ENCODE data around the gene ANAPC1. TPM values are rescaled to one million over a fixed set of nuclear protein-coding genes. Genes with fewer than 3 reads are reported as not detected.
"Not testable (repeated sequence)": the region's sequence is repeated elsewhere in the genome, so short reads cannot be mapped to it uniquely, and the experiment has no call there.

The ANAPC1 gene
- total RNA-seq, 4 donors from 2014 or later: 28.9 to 57.1 (median 40.0) TPM

DNA sequence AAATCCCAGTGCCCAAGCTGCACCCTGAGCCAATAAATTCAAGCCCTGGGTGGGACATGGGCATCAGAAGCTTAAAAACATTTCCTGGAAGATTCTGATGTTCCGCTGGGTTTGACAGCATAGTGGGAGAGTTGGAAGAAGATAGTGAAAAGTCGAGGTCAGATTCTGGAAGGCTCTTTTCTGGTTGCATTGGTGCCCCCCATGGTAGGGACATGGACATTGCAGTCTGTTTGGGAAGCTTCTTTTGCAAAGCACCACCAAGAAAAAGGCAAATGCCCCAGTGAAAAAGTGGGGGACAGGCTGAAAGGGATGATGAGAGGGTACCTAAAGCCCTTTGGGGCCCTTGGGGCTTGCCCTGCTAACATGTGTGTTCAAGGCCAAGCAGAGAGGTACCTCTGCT, 35.4 kb upstream of the ANAPC1 start:
- no peak overlapping the region for H3K27ac ChIP-seq
- no peak overlapping the region for H3K4me3 ChIP-seq
- no peaks in the 10 kb centered on the region for H3K9me3 ChIP-seq
- peaks cover 0 to 15% (median 0%) of the 10 kb centered on the region in 3 donors for H3K4me1 ChIP-seq
- no peak for ATAC-seq
- TF ChIP-seq POLR2AphosphoS5 (IDR thresholded peaks at IDR 0.05) (no peak), POLR2A (IDR thresholded peaks at IDR 0.05) (no peak), EP300 (IDR thresholded peaks at IDR 0.05) (no peak)
- TF ChIP-seq, protein P1, sequence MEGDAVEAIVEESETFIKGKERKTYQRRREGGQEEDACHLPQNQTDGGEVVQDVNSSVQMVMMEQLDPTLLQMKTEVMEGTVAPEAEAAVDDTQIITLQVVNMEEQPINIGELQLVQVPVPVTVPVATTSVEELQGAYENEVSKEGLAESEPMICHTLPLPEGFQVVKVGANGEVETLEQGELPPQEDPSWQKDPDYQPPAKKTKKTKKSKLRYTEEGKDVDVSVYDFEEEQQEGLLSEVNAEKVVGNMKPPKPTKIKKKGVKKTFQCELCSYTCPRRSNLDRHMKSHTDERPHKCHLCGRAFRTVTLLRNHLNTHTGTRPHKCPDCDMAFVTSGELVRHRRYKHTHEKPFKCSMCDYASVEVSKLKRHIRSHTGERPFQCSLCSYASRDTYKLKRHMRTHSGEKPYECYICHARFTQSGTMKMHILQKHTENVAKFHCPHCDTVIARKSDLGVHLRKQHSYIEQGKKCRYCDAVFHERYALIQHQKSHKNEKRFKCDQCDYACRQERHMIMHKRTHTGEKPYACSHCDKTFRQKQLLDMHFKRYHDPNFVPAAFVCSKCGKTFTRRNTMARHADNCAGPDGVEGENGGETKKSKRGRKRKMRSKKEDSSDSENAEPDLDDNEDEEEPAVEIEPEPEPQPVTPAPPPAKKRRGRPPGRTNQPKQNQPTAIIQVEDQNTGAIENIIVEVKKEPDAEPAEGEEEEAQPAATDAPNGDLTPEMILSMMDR (IDR thresholded peaks at IDR 0.05): no peak
- H3K27me3 ChIP-seq: no peaks in the 10 kb centered on the region
- peaks cover 0 to 26% of the 10 kb centered on the region in 2 donors for H3K36me3 ChIP-seq
- WGBS, 2 donors (ENCODE audit: low coverage in 1 of 2): 47% methylated on average over 2 of the region's 2 CpGs; no CpG with 5 or more reads in 1 of the 2 donors

DNA sequence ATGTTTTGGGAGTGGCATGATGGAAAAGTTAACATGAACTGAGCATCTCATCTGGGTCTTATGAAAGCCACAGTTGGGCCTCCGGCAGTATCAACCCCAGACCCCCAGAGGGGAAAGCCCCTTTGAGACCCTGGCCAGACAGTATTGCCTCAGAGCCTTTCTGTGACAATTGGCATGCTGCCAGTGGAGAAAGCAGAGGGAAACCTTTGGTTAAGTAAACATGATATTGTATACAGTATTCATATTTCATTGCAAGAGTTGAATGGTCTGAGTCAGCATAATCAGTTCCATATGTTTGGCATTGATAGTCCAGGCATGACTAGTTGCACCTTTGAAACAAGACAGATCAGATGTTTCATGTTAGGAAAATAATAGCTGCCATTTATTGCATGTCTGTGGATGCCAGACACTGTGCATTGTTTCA, 34.4 kb upstream of the ANAPC1 start:
- WGBS, 2 donors (ENCODE audit: low coverage in 1 of 2): no CpG with 5 or more reads among the region's 1 CpG
- no peak for TF ChIP-seq POLR2AphosphoS5 (IDR thresholded peaks at IDR 0.05)
- TF ChIP-seq EP300 (IDR thresholded peaks at IDR 0.05): no peak
- no peaks in the 10 kb centered on the region for H3K9me3 ChIP-seq
- peaks cover 0 to 24% of the 10 kb centered on the region in 2 donors for H3K36me3 ChIP-seq
- H3K4me1 ChIP-seq: peaks cover 0 to 15% (median 0%) of the 10 kb centered on the region in 3 donors
- H3K27ac ChIP-seq: no peak overlapping the region
- H3K27me3 ChIP-seq: no peaks in the 10 kb centered on the region
- no peak overlapping the region for H3K4me3 ChIP-seq
- ATAC-seq: no peak

DNA sequence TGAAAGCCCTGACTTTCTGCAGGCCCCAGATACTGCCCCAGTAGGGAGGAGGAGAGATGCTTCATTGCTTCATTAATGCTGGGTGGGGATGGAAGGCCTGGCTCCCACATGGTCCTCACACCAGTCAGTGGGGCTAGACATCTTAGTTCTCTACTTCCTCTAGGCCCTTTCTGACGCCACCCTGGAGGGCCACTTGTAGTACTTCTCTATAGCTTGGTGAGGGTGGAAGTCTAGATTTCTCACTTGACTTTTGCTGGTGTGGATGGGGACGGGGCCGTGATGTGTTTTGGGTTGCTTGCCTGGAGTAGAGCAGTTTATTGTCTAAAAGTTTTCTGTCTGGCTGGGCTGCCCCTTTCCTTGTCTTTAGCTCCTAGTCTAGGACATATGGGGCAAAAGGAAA, 33.1 kb upstream of the ANAPC1 start:
- peaks cover 0 to 11% of the 10 kb centered on the region in 2 donors for H3K36me3 ChIP-seq
- H3K27me3 ChIP-seq: no peaks in the 10 kb centered on the region
- H3K4me3 ChIP-seq: no peak overlapping the region
- H3K4me1 ChIP-seq: peaks cover 0 to 15% (median 0%) of the 10 kb centered on the region in 3 donors
- TF ChIP-seq POLR2A (IDR thresholded peaks at IDR 0.05) (no peak), POLR2AphosphoS5 (IDR thresholded peaks at IDR 0.05) (no peak), EP300 (IDR thresholded peaks at IDR 0.05) (no peak)
- TF ChIP-seq, protein P1 (IDR thresholded peaks at IDR 0.05): no peak
- ATAC-seq: no peak
- H3K27ac ChIP-seq: no peak overlapping the region
- no peaks in the 10 kb centered on the region for H3K9me3 ChIP-seq
- 67 to 100% methylated on average over 3 of the region's 3 CpGs for WGBS, 2 donors (ENCODE audit: low coverage in 1 of 2)

DNA sequence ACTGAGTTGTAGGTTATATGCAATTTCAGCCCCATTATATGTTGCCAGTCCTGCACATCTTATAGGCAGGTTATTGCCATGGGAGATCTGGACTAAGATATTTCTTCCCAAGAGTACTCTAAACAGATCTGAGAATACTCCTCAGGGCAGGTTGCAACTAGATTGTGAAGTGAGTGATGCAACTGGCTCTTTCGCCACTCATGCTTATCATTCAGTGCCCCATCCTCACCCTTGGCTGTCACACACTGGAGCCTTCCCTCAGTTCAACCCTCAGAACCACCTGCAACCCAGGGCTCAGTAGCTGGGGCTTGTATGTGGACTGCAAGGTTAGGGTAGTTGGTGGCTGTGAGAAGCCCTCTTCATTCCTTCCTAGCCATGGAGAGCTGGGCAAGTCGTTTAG, 28.6 kb upstream of the ANAPC1 start:
- WGBS, 2 donors (ENCODE audit: low coverage in 1 of 2): 100% methylated on average over 1 of the region's 2 CpGs
- no peaks in the 10 kb centered on the region for H3K9me3 ChIP-seq
- ATAC-seq: no peak
- H3K27me3 ChIP-seq: no peaks in the 10 kb centered on the region
- peaks cover 0 to 11% of the 10 kb centered on the region in 2 donors for H3K36me3 ChIP-seq
- no peak for TF ChIP-seq POLR2AphosphoS5 (IDR thresholded peaks at IDR 0.05)
- TF ChIP-seq, protein P1 (IDR thresholded peaks at IDR 0.05): no peak
- no peak for TF ChIP-seq EP300 (IDR thresholded peaks at IDR 0.05)
- TF ChIP-seq POLR2A (IDR thresholded peaks at IDR 0.05): no peak
- peaks cover 0 to 39% (median 4%) of the 10 kb centered on the region in 3 donors for H3K4me1 ChIP-seq
- no peak overlapping the region for H3K4me3 ChIP-seq
- H3K27ac ChIP-seq: no peak overlapping the region

DNA sequence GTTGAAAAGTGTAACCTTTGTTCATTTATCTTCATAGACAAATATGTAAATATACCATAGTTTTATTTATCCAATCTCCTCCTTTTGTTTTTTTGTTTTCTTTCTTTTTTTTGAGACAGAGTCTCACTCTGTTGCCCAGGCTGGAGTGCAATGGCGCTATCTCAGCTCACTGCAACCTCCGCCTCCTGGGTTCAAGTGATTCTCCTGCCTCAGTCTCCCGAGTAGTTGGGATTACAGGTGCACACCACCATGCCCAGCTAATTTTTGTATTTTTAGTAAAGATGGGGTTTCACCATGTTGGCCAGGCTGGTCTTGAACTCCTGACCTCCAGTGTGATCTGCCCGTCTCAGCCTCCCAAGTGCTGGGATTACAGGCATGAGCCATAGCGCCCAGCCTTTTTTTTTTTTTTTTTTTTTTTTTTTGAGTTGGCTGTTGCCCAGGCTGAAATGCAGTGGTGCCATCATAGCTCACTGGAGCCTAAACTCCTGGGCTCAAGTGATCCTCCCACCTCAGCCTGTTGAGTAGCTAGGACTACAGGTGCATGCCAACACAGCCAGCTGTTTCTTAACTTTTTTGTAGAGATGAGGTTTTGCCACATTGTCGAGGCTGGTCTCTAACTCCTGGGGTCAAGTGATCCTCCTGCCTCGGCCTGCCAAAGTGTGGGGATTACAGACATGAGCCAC, 27.4 kb upstream of the ANAPC1 start:
- H3K36me3 ChIP-seq, ATAC-seq, H3K9me3 ChIP-seq, H3K4me3 ChIP-seq, H3K27me3 ChIP-seq: not testable (repeated sequence)
- Histone ChIP-seq H3K4me1 (peaks cover 0 to 50% (median 4%) of the 10 kb centered on the region in 3 donors), H3K27ac (peak overlapping the region in 1 of 4 donors; percentile 56)
- 89 to 100% methylated on average over 2 to 6 of the region's 7 CpGs for WGBS, 2 donors (ENCODE audit: low coverage in 1 of 2)

Data from gastroesophageal sphincter (tissue), 4 donors.